Measurements from ENCODE around the gene PTCD1.

GRCh38 chr7:99456288-99456687, 17.7 kb upstream of the PTCD1 start:
- TF ChIP-seq, protein P1, sequence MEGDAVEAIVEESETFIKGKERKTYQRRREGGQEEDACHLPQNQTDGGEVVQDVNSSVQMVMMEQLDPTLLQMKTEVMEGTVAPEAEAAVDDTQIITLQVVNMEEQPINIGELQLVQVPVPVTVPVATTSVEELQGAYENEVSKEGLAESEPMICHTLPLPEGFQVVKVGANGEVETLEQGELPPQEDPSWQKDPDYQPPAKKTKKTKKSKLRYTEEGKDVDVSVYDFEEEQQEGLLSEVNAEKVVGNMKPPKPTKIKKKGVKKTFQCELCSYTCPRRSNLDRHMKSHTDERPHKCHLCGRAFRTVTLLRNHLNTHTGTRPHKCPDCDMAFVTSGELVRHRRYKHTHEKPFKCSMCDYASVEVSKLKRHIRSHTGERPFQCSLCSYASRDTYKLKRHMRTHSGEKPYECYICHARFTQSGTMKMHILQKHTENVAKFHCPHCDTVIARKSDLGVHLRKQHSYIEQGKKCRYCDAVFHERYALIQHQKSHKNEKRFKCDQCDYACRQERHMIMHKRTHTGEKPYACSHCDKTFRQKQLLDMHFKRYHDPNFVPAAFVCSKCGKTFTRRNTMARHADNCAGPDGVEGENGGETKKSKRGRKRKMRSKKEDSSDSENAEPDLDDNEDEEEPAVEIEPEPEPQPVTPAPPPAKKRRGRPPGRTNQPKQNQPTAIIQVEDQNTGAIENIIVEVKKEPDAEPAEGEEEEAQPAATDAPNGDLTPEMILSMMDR (IDR thresholded peaks at IDR 0.05) = no peak
- TF ChIP-seq POLR2A (IDR thresholded peaks at IDR 0.05) = no peak
- TF ChIP-seq POLR2AphosphoS5 (IDR thresholded peaks at IDR 0.05) = no peak

All from breast epithelium (tissue), 3 donors.